T-helper 22 cell (primary cell): ENCODE data around the gene RUBCN.
"Not testable (repeated sequence)": the region's sequence is repeated elsewhere in the genome, so short reads cannot be mapped to it uniquely, and the experiment has no call there.

Source experiments
- DNase-seq: peaks from one replicate; pipeline ENCODE4 v3.0.0-alpha.2; 2020; ENCODE audit warnings: low read depth

Gene RUBCN

DNA sequence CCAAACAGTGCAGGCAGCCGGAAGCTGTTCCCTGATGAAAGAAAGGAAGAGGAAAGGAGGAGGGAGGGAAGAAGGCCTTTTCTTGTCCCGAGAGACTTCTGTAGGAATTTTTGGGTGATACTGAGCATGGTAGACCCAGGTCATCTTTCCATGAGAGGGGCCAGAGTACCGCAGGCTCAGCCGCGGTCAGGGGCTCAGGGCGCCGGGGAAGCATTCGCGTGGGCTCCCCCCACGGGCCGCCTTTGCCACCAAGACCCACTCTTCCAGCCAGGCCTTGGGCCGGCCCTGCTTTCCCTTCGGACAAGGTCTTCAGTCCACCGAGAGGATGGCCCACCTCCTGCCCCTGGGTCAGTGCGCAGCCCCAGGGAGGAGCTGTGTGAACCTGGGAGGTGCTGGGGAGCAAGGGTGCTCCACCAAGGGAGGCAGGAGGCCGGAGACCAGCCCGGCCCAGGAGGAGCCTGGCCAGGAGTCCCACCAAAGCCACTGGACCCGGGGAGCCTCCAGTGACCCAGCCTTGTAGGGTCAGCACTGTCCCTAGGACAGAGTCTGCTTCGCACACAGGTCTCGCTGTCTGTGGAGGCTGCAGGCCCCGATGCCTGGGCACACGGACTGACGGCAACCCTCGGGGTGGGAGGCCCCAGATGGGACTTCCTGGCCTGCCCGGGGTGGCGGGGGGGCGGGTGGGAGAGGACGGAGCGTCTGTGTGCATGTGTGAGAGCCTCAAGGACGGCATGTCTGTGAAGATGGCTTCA is 79.0 kb downstream of the RUBCN start:
- not testable (repeated sequence) for DNase-seq

DNA sequence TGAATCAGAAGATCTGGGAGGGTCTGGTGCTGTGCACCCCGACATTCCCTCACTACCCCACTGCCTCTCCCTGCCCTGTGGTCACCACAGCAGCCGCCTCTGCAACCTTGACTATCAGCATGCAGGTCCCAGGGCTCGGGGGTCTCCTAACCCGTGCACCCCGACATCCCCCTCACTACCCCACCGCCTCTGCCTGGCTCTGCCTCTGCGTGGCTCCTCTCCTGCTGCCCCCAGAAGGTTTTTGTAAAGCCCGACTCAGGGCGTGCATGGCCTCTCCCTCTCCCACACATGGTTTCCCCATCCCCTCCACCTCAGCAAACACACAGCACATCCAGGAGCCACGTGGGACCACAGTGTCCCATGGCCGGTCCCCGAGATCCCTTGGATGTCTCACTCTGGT is 79.7 kb downstream of the RUBCN start:
- DNase-seq = not testable (repeated sequence)

DNA sequence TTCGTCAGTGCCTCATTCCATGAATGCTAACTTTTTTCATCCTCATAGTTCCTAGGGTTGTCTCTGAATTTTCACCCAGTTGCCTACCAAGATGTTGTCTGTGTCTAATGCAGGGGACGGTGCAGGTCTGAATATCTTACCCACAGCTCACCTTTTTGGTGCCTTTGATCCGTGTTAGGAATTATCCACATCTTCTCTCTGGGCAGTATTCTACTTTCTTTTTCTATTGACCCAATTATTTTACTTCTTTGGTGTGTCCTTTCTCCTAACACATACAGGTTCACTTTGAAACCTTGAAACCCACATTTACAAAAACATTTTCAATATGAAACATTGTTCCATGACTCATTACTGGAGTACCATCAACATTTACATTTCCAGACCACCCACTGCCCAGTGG is 80.6 kb downstream of the RUBCN start:
- not testable (repeated sequence) for DNase-seq

DNA sequence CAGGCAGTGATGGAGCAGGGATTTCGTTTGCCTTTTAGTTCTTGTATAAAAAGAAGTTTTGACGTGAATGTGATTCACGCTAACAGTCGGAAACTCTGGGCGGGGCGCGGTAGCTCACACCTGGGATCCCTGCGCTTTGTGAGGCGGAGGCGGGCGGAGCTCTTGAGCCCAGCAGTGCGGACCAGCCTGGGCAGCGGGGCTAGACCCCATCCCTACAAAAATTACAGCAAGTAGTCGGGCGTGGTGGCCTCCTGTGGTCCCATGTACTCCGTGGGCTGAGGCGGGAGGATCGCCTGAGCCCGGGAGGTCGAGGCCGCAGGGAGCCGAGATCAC is 81.7 kb downstream of the RUBCN start:
- DNase-seq = not testable (repeated sequence)

DNA sequence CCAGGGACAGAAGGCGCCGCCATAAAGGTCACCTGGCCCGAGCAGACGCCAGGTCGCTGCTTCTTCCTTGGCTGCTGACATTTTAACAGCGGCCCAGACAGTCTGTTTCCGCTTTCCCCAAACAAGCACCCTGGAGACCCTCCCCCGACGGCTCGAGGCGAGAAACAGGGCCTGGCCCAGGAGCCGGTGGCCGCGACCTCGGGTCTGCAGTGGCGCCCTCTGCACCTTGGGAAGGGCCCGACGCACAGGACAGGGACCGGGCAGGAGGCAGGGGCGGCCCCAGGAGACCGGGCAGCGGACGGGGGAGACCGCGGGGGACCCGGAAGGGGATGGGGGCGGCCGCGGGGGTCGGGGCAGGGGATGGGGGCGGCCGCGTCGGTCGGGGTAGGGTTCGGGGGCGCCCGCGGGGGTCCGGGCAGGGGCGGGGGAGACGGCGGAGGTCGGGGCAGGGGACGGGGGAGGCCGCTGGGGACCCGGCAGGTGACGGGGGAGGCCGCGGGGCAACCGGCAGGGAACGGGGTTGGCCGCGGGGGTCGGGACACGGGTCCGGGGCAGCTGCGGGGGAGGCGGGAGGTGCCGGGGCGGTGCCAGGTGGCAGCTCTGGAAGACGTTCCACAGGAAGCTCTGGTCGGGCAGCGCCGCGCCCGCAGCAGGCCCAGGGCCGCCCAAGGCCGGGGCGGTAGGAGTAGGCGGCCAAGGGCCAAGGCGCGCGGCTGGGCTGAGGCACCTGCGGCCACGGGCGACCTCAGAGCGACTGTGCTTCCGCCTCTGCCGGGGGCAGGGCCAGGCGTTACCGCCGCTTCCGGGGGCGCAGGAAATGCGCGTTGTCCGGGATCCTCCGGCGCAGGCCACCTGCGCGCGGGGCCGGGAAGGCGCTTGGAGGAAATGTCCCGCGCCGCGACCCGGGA is 82.4 kb downstream of the RUBCN start:
- not testable (repeated sequence) for DNase-seq

DNA sequence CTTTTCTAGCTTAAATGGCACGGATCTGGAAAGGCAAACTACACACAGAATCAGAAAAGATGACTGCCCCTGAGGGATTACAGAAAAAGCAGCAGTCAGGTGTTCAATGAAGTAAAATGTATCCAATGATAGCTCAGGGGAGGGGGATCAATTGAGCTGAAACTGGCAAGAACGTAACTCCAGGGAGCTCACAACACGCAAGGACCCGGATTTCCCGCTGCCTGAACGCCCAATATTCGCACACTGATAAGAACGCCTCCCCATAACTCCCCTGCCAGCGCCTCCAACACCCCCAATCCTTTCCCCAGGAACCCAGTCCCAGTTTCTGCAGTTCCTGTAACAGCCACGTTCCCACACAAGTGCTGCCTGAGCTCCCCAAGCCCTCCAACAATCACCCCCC is 83.8 kb downstream of the RUBCN start:
- DNase-seq = not testable (repeated sequence)

DNA sequence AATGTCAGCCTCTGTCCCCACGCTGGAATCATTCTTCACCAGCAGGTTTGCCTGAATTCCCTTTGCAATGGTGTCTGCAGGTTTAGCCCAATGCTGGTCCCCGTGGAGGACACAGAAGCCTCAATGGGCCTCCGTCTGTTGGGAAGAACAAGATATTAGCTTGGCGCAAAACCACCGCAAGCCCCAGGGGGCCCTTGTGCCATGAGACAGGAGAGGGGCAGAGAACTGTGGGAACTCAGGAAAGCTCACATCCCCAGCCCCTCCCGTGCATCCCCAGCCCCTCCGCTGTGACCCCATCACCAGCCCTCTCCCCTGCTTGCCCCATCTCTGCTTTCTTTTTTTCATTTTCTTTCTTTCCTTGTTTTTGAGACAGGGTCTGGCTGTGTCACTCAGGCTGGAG is 89.1 kb downstream of the RUBCN start:
- DNase-seq = not testable (repeated sequence)

DNA sequence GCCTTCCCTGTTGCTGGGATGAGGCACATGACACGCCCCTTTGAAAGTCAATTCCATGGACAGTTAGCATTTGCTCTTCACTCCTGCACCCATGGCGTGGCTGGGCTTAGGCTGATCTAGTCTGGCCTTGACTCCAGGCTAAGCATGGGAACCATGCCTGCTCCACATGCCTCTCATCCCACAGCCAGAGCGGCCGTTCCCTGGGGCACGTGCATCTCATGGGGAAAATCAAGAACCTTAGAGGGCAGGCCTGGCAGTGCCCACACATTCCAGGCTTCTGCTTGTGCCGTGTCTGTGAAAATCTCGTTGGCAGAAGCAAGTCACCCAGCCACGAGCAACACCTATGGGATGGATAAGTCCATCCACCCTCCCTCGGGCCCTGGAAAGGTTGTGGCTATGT is 89.5 kb downstream of the RUBCN start:
- not testable (repeated sequence) for DNase-seq

DNA sequence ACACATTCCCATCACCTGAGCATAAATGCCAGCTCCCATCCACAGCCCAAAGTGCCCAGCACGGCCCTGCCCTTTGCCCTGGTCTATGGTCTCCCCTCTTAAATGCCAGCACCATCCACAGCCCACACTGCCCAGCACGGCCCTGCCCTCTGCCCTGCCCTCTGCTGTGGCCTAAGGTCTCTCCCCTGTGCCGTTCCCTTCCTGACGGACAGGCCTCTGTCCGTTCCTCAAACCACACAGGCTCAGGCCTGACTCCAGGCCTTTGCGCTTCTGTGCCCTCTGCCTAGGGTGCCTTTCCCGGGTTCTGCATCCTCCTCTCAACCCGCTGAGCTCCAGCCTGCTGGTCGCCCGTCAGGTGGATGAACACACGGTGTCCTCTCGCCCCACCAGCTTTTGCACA is 90.4 kb downstream of the RUBCN start:
- DNase-seq = not testable (repeated sequence)

DNA sequence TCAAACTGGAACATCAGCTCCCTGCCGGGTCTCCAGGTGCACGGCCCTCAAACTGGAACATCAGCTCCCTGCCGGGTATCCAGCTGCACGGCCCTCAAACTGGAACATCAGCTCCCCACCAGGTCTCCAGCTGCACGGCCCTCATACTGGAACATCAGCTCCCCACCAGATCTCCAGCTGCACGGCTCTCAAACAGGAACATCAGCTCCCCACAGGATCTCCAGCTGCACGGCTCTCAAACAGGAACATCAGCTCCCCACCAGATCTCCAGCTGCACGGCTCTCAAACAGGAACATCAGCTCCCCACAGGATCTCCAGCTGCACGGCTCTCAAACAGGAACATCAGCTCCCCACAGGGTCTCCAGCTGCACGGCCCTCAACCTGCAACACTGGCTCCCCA is 99.1 kb downstream of the RUBCN start:
- not testable (repeated sequence) for DNase-seq

DNA sequence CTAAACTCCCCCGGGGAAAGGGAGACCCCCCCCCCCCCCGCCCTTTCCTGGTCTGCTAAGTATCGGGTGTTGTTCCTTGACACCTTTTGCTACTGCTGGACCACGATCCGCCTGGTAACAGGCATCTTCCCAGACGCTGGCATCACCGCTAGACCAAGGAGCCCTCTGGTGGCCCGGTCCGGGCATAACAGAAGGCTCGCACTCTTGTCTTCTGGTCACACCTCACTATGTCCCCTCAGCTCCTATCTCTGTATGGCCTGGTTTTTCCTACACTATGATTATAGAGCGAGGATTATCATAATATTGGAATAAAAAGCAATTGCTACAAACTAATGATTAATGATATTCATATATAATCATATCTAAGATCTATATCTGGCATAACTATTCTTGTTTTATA is 104.7 kb downstream of the RUBCN start:
- not testable (repeated sequence) for DNase-seq

DNA sequence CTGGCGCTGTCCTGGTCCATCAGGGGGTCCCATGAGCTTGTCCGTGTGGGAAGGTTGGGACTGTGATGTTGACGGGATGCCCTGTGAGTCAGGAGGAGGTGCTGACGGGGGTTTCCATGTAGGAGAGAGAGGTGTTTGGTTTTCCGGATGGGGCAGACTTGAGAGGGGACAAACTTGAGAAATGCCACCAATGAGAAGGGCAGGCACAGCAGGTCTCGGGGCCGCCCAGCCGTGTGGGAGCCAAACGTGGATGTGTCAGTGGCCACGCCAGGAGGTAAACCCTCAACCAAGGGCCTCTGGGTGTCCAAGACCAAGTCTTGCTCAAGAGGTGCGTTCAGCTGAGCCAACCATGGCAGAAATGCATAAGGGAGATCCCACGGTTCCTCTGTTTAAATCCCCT is 105.9 kb downstream of the RUBCN start:
- DNase-seq = not testable (repeated sequence)

DNA sequence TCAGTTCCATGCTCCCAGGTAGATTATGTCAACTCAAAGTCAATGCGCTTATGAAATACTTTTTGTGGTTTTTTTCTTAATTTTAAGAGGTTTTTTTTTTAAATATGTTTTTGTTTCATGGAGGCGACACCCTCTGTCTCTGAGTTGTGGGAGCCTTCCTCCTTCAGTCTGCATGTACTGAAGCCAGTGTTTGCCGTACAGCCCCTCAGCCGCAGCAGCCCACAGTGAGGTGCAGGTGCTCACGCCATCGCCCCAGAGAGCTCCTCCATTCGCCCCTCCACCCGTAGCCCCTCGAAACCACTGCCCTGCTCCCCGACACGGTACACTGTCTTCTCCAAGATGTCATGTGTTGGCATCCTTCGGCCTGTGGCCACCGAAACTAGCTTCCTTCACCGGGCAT is 107.4 kb downstream of the RUBCN start:
- DNase-seq = not testable (repeated sequence)

DNA sequence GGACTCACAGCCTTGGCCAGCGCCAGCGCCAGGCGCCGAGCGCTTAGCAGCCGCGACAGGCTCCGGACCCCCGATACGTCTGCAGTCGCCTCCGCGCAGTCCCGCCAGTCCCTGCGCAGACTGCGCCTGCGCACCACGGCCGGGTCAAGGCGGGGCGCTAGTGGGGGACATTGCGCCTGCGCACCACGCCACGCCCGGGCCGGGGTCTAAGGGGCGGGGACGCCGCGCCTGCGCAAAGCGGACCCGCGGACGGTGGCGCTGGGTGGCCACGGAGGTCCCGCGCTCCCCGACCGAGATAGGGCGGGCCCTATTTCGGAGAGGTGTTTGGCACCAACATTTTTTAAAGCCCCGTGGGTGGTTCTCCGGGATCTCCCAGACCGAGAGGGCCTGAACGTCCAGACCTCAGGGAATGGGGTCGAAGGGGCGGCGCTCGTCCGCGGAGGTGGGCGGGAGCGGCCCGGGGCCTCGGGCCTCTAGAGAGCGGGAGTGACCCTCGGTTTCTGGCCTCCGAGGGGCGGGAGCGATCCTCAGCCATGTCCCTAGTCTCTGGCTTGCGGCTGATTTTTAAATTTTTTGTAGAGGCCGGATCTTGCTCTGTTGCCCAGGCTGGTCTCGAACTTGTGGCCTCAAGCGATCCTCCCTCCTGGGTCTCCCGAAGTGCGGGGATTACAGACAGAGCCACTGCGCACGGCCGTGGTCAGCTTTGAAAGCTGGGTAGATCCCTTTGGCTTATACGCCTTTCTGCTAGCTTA is 108.8 kb downstream of the RUBCN start:
- peak; percentile 78 for DNase-seq

DNA sequence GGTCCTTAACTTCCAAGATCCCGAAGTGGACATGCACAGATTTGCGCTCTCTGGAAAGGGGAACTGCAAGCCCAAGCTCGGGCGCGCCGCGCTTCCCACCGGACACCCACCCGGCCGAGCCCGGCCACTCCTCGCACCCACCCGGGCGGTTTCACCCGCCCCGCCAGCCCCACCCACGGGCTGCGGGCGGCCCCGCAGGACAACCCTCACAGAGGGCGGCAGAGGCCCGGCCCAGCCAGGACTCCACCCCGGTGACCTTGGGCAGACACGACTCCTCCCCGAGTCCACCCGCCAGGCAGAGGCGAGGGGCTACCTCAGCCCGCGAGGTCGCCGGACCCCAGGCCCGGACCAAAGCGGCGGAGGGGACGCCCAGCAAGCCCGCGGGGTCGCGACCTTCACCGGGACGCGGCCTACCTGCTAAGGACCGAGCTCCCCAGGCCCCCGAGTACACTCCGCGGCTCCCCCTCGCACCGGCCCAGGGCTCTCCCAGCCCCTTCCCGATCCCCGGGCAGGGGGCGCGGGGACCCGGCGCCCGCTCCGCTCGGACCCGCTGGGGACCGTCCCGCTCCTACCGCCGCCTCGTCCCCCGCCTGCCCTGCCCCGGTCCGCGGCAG is 109.4 kb downstream of the RUBCN start:
- DNase-seq = not testable (repeated sequence)

DNA sequence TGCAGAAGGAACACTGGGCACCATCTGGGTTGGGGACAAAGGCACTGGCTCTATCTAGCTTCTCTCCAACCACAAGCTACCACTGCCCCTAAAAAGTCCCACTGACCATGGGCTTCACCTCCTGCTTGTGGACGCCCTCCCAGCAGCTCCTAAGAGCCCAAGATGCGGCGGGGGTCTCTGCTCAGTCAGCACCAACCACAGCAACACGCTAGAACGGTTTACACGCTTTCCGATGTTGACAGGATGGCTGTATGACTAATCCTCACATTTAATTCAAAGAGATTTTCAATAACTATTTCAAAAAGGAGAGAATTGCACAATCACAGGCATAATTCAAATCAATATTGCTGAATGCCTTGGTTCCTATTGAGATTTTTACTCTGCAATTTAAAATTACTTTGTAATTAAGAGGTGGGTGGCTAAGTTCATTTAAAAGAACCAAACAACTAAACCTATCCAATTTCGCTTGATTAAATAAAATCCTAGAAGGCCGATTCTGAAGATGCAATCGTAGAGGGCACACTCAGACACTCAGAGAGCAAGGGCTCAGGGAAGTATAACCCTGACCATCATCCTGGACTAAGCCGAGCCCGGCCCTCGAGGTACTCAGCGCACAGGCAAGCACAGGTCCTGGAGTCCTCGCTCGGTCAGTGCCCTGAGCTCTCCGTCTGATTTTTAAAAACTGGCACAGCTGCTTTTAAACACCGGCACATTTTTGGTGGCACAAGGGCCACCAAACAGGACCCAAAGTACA is 110.1 kb downstream of the RUBCN start:
- not testable (repeated sequence) for DNase-seq

DNA sequence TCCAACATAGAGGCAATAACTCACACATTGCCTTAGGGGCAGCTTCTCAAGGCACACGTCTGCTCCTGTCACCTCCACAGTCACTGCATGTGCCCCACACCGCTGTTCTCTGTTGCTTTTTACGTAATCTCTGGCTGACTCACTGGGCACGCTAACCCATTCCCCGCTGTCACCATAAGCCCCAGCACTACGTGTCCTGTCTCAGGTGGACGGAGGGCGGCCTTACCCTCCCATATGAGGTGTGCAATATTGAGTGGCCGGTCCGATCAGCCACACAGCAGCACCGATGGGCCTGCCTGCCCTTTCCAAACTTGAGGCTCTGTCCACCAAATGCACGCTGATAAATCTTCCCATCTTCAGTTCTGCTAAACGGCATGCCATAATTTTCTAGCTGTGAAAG is 115.2 kb downstream of the RUBCN start:
- not testable (repeated sequence) for DNase-seq
